ENCODE data around the gene PRAMEF18. TPM values are rescaled to one million over a fixed set of nuclear protein-coding genes. Genes with fewer than 3 reads are reported as not detected.
"Not testable (repeated sequence)": the region's sequence is repeated elsewhere in the genome, so short reads cannot be mapped to it uniquely, and the experiment has no call there.

Gene PRAMEF18
- total and polyA plus RNA-seq, 7 experiments from 2014 or later: not detected

DNA sequence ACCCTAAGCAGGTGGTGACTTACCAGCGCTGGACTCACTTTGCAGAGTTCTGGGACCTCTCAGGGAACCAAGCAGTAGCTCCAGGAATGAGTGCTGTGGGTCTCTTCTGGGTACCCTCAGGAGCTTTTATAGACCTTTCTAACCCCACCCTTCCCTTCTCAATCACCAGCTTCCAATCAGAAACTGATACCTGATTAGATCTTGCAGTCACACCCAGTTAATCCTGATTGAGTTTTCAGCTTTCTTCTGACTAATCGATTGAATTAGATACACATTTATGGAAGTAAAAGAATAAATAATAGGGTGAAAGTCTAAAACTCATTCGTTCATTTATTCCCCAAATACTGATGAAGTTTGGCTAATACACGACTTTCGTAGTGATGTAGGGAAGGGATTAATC is 24.6 kb downstream of the PRAMEF18 start, which contains the start of gene PRAMEF13:
Gene PRAMEF13, minus strand, starts transcription at position 101 of the 400 bp plus-strand sequence. CDS start 1,820 bp downstream, outside the sequence.
- H3K9me3 Mint-ChIP-seq; H3K36me3 ChIP-seq (ENCODE audit: control insufficient read depth in 2 of 3, insufficient read depth in 3 of 3, low read length in 3 of 3); H3K27me3 Mint-ChIP-seq; H3K27ac ChIP-seq (ENCODE audit: low read depth, low read length); H3K27ac Mint-ChIP-seq; H3K4me1 Mint-ChIP-seq; H3K9me3 ChIP-seq (ENCODE audit: control insufficient read depth in 2 of 3, low read length in 3 of 3); DNase-seq; intact Hi-C loops (cut with micrococcal nuclease); H3K27me3 ChIP-seq (ENCODE audit: control insufficient read depth in 2 of 2, insufficient read depth in 2 of 2, low read length in 2 of 2); H3K36me3 Mint-ChIP-seq; ATAC-seq; CTCF ChIA-PET; H3K4me3 Mint-ChIP-seq; POLR2A ChIA-PET; H3K4me3 ChIP-seq (ENCODE audit: low read length); H3K4me1 ChIP-seq (ENCODE audit: control insufficient read depth in 2 of 2, insufficient read depth in 2 of 2, low read length in 2 of 2): not testable (repeated sequence)

Other genes starting within 250 kb of the PRAMEF18 start
- gene PRAMEF27, start 169.6 kb downstream of the PRAMEF18 start, total RNA-seq: not detected
- gene PRAMEF27, start 169.6 kb downstream of the PRAMEF18 start, polyA plus RNA-seq: not detected
- not detected for gene HNRNPCL3, start 165.4 kb downstream of the PRAMEF18 start, total RNA-seq
- gene HNRNPCL3, start 165.4 kb downstream of the PRAMEF18 start, polyA plus RNA-seq: not detected
- not detected for gene PRAMEF25, start 155.4 kb downstream of the PRAMEF18 start, total RNA-seq
- gene PRAMEF25, start 155.4 kb downstream of the PRAMEF18 start, polyA plus RNA-seq: not detected
- gene HNRNPCL2, start 109.3 kb downstream of the PRAMEF18 start, total RNA-seq: not detected
- not detected for gene HNRNPCL2, start 109.3 kb downstream of the PRAMEF18 start, polyA plus RNA-seq
- not detected for gene PRAMEF26, start 70.1 kb downstream of the PRAMEF18 start, total RNA-seq
- not detected for gene PRAMEF26, start 70.1 kb downstream of the PRAMEF18 start, polyA plus RNA-seq
- not detected for gene HNRNPCL4, start 60.5 kb downstream of the PRAMEF18 start, total RNA-seq
- gene HNRNPCL4, start 60.5 kb downstream of the PRAMEF18 start, polyA plus RNA-seq: not detected
- gene PRAMEF9, start 54.3 kb downstream of the PRAMEF18 start, total RNA-seq: not detected
- gene PRAMEF9, start 54.3 kb downstream of the PRAMEF18 start, polyA plus RNA-seq: not detected
- gene PRAMEF13, start 24.7 kb downstream of the PRAMEF18 start, total RNA-seq: not detected
- not detected for gene PRAMEF13, start 24.7 kb downstream of the PRAMEF18 start, polyA plus RNA-seq
- gene PRAMEF5, start 28.0 kb upstream of the PRAMEF18 start, total RNA-seq: not detected
- not detected for gene PRAMEF5, start 28.0 kb upstream of the PRAMEF18 start, polyA plus RNA-seq
- not detected for gene PRAMEF8, start 59.0 kb upstream of the PRAMEF18 start, total RNA-seq
- gene PRAMEF8, start 59.0 kb upstream of the PRAMEF18 start, polyA plus RNA-seq: not detected
- not detected for gene PRAMEF33, start 77.4 kb upstream of the PRAMEF18 start, total RNA-seq
- gene PRAMEF33, start 77.4 kb upstream of the PRAMEF18 start, polyA plus RNA-seq: not detected
- gene PRAMEF15, start 89.4 kb upstream of the PRAMEF18 start, total RNA-seq: not detected
- gene PRAMEF15, start 89.4 kb upstream of the PRAMEF18 start, polyA plus RNA-seq: not detected
- not detected for gene PRAMEF14, start 121.0 kb upstream of the PRAMEF18 start, total RNA-seq
- gene PRAMEF14, start 121.0 kb upstream of the PRAMEF18 start, polyA plus RNA-seq: not detected
- gene PRAMEF19, start 145.8 kb upstream of the PRAMEF18 start, total RNA-seq: not detected
- not detected for gene PRAMEF19, start 145.8 kb upstream of the PRAMEF18 start, polyA plus RNA-seq
- not detected for gene PRAMEF17, start 163.5 kb upstream of the PRAMEF18 start, total RNA-seq
- not detected for gene PRAMEF17, start 163.5 kb upstream of the PRAMEF18 start, polyA plus RNA-seq
- not detected for gene PRAMEF20, start 184.3 kb upstream of the PRAMEF18 start, total RNA-seq
- gene PRAMEF20, start 184.3 kb upstream of the PRAMEF18 start, polyA plus RNA-seq: not detected